HCT116 (cell line): ENCODE measurements around the gene YWHAQ.
"Not testable (repeated sequence)": the region's sequence is repeated elsewhere in the genome, so short reads cannot be mapped to it uniquely, and the experiment has no call there.

ENCODE experiments used
- EGR1 ChIP-seq: IDR thresholded peaks from 2 replicates; pipeline ENCODE4 v1.6.1; 2012; ENCODE audit warnings: low read depth
- EZH2 ChIP-seq: fragments of 200-600 bp; sonication (generic); IDR thresholded peaks from 2 replicates; pipeline ENCODE4 v1.6.1; 2017; ENCODE audit warnings: antibody characterized with exemption, mixed run types
- JUND ChIP-seq: IDR thresholded peaks from 2 replicates; pipeline ENCODE4 v1.6.1; 2012
- POLR2A ChIP-seq: IDR thresholded peaks from 2 replicates; pipeline ENCODE4 v1.7.0; 2011; ENCODE audit warnings: borderline replicate concordance; ENCODE audit not compliant: insufficient read depth, insufficient read length; ENCODE audit errors: extremely low read depth
- TF ChIP-seq, protein P1 (sequence below), 3 experiments: fragments of 200-600 bp in 1 of 3; sonication (generic) in 1 of 3; IDR thresholded peaks in 2 of 3; conservative IDR thresholded peaks in 1 of 3; 2 replicates each; pipeline ENCODE4 v1.5.1; 2012 to 2017; ENCODE audit warnings: low read depth in 2 of 3, low read length in 2 of 3, antibody characterized with exemption in 1 of 3, borderline replicate concordance in 1 of 3, control low read depth in 1 of 3, mild to moderate bottlenecking in 1 of 3, mixed read lengths in 1 of 3, mixed run types in 1 of 3, moderate library complexity in 1 of 3; ENCODE audit not compliant: insufficient read depth in 1 of 3

GRCh38 chr2:9584902-9585301 lies 45.9 kb downstream of the YWHAQ start:
- not testable (repeated sequence) for TF ChIP-seq POLR2A, EZH2, JUND, EGR1
- TF ChIP-seq, protein P1, sequence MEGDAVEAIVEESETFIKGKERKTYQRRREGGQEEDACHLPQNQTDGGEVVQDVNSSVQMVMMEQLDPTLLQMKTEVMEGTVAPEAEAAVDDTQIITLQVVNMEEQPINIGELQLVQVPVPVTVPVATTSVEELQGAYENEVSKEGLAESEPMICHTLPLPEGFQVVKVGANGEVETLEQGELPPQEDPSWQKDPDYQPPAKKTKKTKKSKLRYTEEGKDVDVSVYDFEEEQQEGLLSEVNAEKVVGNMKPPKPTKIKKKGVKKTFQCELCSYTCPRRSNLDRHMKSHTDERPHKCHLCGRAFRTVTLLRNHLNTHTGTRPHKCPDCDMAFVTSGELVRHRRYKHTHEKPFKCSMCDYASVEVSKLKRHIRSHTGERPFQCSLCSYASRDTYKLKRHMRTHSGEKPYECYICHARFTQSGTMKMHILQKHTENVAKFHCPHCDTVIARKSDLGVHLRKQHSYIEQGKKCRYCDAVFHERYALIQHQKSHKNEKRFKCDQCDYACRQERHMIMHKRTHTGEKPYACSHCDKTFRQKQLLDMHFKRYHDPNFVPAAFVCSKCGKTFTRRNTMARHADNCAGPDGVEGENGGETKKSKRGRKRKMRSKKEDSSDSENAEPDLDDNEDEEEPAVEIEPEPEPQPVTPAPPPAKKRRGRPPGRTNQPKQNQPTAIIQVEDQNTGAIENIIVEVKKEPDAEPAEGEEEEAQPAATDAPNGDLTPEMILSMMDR (IDR thresholded peaks at IDR 0.05 in 2 of 3, conservative IDR thresholded peaks at IDR 0.05 in 1 of 3; ENCODE audit: borderline replicate concordance in 1 of 3, insufficient read depth in 1 of 3, low read depth in 2 of 3, low read length in 2 of 3): not testable (repeated sequence)
